Transverse colon (tissue), 3 donors: ENCODE results near the gene KLHL29.

Experiments used
- EP300 ChIP-seq: sonication (generic); formaldehyde crosslinking; IDR thresholded peaks from one replicate; pipeline ENCODE4 v1.6.1; 2017; ENCODE audit warnings: antibody characterized with exemption, low read depth
- POLR2A ChIP-seq: fragments of 450-650 bp; IDR thresholded peaks from one replicate; pipeline ENCODE4 v1.6.1; 2016; ENCODE audit warnings: antibody characterized with exemption, mild to moderate bottlenecking, moderate library complexity
- TF ChIP-seq, protein P1 (sequence below), 5 experiments: fragments of 200-600 bp in 3 of 5; fragments of 450-650 bp in 2 of 5; sonication (generic) in 3 of 5; IDR thresholded peaks; 1 replicate in 2 of 5; 2 replicates in 3 of 5; pipeline ENCODE4 v1.5.1; 2016 to 2017; ENCODE audit warnings: antibody characterized with exemption in 5 of 5, inconsistent platforms in 3 of 5, mild to moderate bottlenecking in 2 of 5, moderate library complexity in 1 of 5

DNA sequence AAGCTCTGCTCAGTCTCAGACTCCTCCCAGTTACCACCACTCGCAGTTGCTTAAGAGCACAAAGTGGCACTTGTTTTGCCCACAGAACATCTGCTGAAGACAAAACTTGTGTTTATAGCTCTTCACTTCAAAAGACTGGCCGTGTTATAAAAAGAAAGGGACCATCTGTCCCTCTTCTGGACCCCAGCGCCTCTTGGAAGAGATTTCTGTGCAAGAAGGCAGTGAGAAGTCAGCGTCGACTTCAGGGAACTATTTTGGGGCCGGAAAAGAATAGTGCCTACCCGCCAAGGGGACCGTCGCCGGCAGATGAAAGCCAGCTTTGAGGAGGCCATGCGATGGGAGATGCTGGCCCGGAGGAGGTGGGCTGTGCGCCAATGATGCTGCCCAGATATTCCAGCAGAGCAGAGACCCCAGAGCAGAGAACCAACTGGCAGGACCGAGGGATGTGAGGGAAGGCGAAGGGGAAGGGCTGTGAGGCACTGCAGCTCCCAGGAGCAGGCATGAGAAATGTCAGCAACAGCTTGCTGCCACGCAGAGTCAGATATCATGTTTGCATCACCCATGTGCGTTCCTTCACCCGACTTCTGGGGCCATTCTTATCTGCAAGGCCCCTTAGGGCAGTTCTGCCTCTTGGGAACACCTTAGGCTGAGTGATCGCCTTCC is 271.1 kb downstream of the KLHL29 start:
- TF ChIP-seq, protein P1, sequence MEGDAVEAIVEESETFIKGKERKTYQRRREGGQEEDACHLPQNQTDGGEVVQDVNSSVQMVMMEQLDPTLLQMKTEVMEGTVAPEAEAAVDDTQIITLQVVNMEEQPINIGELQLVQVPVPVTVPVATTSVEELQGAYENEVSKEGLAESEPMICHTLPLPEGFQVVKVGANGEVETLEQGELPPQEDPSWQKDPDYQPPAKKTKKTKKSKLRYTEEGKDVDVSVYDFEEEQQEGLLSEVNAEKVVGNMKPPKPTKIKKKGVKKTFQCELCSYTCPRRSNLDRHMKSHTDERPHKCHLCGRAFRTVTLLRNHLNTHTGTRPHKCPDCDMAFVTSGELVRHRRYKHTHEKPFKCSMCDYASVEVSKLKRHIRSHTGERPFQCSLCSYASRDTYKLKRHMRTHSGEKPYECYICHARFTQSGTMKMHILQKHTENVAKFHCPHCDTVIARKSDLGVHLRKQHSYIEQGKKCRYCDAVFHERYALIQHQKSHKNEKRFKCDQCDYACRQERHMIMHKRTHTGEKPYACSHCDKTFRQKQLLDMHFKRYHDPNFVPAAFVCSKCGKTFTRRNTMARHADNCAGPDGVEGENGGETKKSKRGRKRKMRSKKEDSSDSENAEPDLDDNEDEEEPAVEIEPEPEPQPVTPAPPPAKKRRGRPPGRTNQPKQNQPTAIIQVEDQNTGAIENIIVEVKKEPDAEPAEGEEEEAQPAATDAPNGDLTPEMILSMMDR (IDR thresholded peaks at IDR 0.05), result no peak
- TF ChIP-seq POLR2A (no peak), EP300 (no peak)
